GM13976 (cell line): ENCODE results near the gene CACYBP.
"Not testable (repeated sequence)": the region's sequence is repeated elsewhere in the genome, so short reads cannot be mapped to it uniquely, and the experiment has no call there.

ENCODE experiments used
- DNase-seq: peaks from one replicate; pipeline ENCODE4 v3.0.0; 2012; ENCODE audit warnings: low spot score
- in situ Hi-C: fragments of 300-500 bp; cut with MboI; formaldehyde crosslinking; loops from one replicate; pipeline ENCODE4 v1.12.0; 2022; ENCODE audit warnings: low sequenced_read_pairs, mixed read lengths, inconsistent platforms; ENCODE audit not compliant: unreplicated experiment
- TF ChIP-seq, protein P1 (sequence below): IDR thresholded peaks from 2 replicates; pipeline ENCODE4 v1.5.1; 2012; ENCODE audit warnings: borderline replicate concordance, mild to moderate bottlenecking; ENCODE audit not compliant: insufficient read depth; ENCODE audit errors: extremely low read depth, missing control alignments, control extremely low read depth

Gene CACYBP

DNA sequence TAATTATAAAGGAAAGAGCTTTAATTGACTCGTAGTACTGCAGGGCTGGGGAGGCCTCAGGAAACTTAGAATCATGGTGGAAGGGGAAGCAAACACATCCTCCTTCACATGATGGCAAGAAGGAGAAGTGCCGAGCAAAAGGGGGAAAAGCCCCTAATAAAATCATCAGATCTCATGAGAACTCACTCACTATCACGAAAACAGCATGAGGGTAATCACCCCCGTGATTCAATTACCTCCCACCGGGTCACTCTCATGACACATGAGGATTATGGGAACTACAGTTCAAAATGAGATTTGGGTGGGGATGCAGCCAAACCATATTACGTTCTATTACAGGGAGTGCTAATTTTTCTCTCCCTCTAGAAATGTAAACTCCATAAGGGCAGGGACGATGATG lies 37.7 kb downstream of the CACYBP start:
- no peak for DNase-seq
- in situ Hi-C loops: no loop called here
- TF ChIP-seq, protein P1, sequence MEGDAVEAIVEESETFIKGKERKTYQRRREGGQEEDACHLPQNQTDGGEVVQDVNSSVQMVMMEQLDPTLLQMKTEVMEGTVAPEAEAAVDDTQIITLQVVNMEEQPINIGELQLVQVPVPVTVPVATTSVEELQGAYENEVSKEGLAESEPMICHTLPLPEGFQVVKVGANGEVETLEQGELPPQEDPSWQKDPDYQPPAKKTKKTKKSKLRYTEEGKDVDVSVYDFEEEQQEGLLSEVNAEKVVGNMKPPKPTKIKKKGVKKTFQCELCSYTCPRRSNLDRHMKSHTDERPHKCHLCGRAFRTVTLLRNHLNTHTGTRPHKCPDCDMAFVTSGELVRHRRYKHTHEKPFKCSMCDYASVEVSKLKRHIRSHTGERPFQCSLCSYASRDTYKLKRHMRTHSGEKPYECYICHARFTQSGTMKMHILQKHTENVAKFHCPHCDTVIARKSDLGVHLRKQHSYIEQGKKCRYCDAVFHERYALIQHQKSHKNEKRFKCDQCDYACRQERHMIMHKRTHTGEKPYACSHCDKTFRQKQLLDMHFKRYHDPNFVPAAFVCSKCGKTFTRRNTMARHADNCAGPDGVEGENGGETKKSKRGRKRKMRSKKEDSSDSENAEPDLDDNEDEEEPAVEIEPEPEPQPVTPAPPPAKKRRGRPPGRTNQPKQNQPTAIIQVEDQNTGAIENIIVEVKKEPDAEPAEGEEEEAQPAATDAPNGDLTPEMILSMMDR: no peak

DNA sequence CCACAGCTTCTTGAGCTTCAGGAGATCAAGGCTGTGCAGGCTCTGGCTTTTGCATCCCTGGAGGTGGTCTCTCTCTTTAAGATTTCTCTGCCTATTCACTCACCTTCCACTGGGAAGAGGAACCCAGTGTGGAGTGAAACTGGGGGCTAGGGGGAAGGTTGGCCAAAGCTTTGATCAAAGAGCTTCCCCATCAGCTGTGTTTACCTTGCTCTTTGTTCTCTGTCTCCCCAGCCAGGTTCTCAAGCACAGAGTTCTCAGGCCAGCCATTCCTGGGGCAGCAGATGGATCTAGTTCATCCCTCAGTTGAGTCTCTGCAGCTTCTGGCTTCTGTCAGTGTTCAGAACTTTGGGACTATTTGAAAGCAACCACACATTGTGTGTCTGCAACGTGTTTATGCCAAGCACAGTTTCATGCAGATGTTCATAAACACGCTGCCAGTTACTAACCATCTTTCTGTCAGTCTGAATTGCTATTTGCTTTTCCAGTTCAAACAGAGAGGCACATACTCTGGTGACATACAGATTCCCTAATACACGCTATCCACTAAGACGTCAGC lies 40.7 kb downstream of the CACYBP start:
- in situ Hi-C loops: no loop called here
- no peak for DNase-seq
- TF ChIP-seq, protein P1: no peak

DNA sequence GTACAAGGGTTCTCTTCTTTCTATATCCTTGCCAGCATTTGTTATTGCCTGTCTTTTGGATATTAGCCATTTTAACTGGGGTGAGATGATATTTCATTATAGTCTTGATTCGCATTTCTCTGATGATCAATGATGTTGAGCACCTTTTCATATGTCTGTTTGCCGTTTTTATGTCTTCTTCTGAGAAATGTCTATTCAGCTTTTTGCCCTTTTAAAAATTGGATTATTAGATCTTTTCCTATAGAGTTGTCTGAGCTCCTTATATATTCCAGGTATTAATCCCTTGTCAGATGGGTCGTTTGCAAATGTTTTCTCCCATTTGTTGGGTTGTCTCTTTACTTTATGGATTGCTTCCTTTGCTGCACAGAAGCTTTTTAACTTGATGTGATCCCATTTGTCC lies 42.9 kb downstream of the CACYBP start:
- TF ChIP-seq, protein P1: no peak
- DNase-seq: no peak
- in situ Hi-C loops: no loop called here

DNA sequence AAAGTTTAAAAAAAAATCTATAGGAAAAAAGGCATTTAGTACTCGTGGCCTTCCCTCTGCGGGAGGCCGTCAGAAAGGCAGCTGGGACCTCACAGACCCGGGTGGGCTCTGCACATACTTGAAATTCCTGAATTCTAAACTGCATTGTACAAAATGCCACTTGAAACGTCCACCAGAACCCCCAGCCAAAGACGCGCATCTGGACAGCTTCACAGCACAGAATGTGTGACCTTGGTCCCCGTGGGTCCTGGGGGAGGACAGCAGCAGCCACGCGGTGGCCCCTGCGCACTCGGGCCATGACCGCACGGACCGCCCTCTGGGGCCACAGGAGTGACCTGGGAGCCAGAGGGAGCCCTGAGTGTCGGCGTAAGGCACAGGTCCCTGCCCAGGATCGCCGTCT lies 44.1 kb downstream of the CACYBP start:
- TF ChIP-seq, protein P1: no peak
- in situ Hi-C loops: no loop called here
- no peak for DNase-seq

DNA sequence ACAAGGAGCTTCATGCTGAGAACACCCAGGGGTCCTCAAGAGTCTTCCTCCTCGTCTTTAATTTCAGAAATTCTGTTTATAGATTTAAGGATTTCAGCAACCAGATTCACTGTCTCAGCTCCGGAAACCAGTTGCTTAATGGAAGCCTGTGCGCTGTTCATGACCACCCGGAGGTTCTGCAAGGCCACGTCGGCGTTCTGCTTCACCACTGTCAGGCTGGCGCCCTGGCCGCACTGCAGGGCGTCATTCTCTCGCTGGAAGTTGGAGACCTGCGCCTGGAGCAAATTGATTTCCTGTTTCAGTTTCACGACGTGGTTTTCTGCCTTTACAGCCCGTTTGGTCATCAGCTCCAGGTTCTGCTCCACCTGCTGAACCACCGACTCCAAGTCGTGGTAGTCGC lies 44.8 kb downstream of the CACYBP start:
- not testable (repeated sequence) for DNase-seq

DNA sequence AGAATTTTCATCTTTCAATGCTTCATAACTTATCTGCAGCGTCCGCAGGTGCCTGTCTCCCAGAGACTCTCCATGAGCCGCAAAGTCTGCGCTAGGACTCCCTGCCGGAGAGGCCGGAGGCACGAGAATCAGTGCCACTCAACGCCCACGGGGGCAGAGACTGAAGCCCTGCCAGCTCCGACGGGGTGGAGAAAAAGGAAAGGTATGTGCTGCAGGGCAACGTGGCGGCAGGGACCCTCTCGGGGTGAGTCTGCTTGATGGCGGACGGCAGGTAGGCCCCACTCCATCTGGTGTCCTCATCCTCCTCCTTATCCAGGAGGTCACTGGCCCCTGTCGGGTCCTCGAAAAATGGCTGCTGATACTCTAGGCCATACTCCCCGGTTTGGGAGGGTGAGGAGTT lies 45.4 kb downstream of the CACYBP start:
- TF ChIP-seq, protein P1: no peak
- in situ Hi-C loops: no loop called here
- no peak for DNase-seq

More for the DNA sequence above, 44.8 kb downstream of the CACYBP start:
- in situ Hi-C loops: not testable (repeated sequence)

DNA sequence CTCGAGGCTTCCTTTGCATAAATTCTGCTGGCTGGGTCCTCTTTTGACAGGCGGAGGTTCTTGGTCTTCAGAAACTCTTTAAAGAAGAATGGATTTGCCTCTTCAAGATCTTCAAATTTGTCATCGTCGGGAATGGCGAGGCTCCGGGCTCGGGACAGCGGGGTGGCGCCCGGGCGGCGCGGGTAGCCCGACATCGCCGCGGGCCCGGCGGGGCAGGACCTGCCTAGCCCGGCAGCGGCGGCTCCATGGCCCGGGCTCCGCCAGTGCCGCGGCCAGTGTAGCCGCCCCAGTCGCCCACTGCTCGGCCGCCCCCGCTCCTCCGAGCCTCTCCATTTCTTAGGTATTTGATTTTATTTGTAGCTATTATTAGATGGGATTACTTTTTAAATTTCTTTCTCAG lies 45.8 kb downstream of the CACYBP start:
- TF ChIP-seq, protein P1: no peak
- in situ Hi-C loops: no loop called here
- DNase-seq: no peak

DNA sequence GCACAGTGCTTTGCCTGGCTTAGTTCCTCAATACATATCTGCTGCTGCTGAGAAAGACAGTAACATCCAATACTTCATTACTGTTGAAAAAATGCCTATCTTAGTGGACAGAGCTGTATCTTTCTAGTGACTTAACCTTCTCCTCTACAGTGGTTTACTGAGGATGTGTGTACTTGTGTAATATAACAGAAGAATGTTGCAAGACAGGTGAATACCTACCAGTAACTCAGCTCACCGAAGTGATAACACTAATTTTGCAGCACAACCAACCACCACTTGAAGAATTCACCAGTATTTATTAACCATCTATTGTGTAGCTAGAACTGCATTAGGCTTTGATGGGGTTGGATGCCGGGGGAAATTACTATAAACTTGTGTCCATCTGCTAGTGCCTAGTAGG lies 51.2 kb downstream of the CACYBP start:
- TF ChIP-seq, protein P1: no peak
- in situ Hi-C loops: no loop called here

More for the DNA sequence above, 51.2 kb downstream of the CACYBP start:
- no peak for DNase-seq
